HepG2 (cell line): Measurements from ENCODE around the gene POU2F1. TPM values are rescaled to one million over a fixed set of nuclear protein-coding genes. Genes with fewer than 3 reads are reported as not detected.

Experiments
- ATAC-seq: fragments of 200-7000 bp; cut with Tn5 transposase; 3 replicates; pipeline ENCODE4 v1.9.1; 2020; ENCODE audit warnings: mild to moderate bottlenecking, moderate library complexity
- BruUV-seq: library from RNA; stranded (reverse); fragments of 400-500 nt; replicated peaks from 2 replicates; lab custom pipeline; 2021; lab: Mats Ljungman, UMichigan
- CTCF ChIA-PET: fragments of 300-600 bp; formaldehyde crosslinking; extraction: SDS; loops from one replicate; lab custom pipeline; 2021; ENCODE audit warnings: low total read pairs, inconsistent platforms, low intra/inter-chr PET ratio; lab: Yijun Ruan, JAX
- POLR2A ChIA-PET: fragments of 350-600 bp; sonication (Branson Sonifier 250); formaldehyde crosslinking; loops from one replicate; lab custom pipeline; 2020; ENCODE audit warnings: antibody characterized with exemption, inconsistent platforms; lab: Yijun Ruan, JAX
- DNase-seq: peaks from one replicate; pipeline ENCODE4 v3.0.0-alpha.2; 2015; ENCODE audit warnings: low spot score
- FAIRE-seq: peaks from 3 replicates; lab custom pipeline; 2011; peaks lifted over from hg19 to GRCh38; lab: Jason Lieb, UNC
- H2AFZ ChIP-seq: one replicate; pipeline ENCODE4 v1.6.1; 2011; ENCODE audit warnings: low read length, inconsistent platforms
- H3K27ac ChIP-seq: fragments of 300-600 bp; 3 replicates; pipeline ENCODE4 v1.8.0; 2011; ENCODE audit warnings: mixed run types, mild to moderate bottlenecking, mixed read lengths, low read length, inconsistent platforms; ENCODE audit not compliant: insufficient read depth; ENCODE audit errors: extremely low read length
- H3K27me3 ChIP-seq, 2 experiments: fragments of 200-600 bp in 1 of 2; 2 replicates in 1 of 2; 3 replicates in 1 of 2; pipeline versions ENCODE4 v1.6.0 to v1.8.0; 2011; ENCODE audit warnings: low read length in 2 of 2, mild to moderate bottlenecking in 2 of 2, moderate library complexity in 2 of 2, inconsistent platforms in 1 of 2; ENCODE audit not compliant: insufficient read depth in 2 of 2, control insufficient read depth in 1 of 2
- H3K36me3 ChIP-seq, 2 experiments: fragments of 200-600 bp in 1 of 2; replicated peaks in 1 of 2; 2 replicates in 1 of 2; 3 replicates in 1 of 2; pipeline versions ENCODE4 v1.5.1 to v1.8.0; 2011; ENCODE audit warnings: low read length in 2 of 2, inconsistent platforms in 1 of 2; ENCODE audit not compliant: insufficient read depth in 2 of 2, control insufficient read depth in 1 of 2
- H3K4me1 ChIP-seq: 2 replicates; pipeline ENCODE4 v1.5.1; 2012; ENCODE audit warnings: low read length, inconsistent platforms; ENCODE audit not compliant: insufficient read depth
- H3K4me2 ChIP-seq: 2 replicates; pipeline ENCODE4 v1.6.0; 2011; ENCODE audit warnings: low read depth, low read length, inconsistent platforms
- H3K4me3 ChIP-seq, 3 experiments: fragments of 200-600 bp in 1 of 3; sonication (generic), shearing (Covaris generic) in 1 of 3; replicated peaks in 1 of 3; 2 replicates each; pipeline ENCODE4 v1.5.1; 2011 to 2016; ENCODE audit warnings: low read length in 3 of 3, inconsistent platforms in 2 of 3, low read depth in 2 of 3, mild to moderate bottlenecking in 2 of 3, control low read depth in 1 of 3, mixed read lengths in 1 of 3; ENCODE audit not compliant: insufficient read depth in 1 of 3
- H3K79me2 ChIP-seq: one replicate; pipeline ENCODE4 v1.6.1; 2011; ENCODE audit warnings: low read length, inconsistent platforms; ENCODE audit not compliant: insufficient read depth
- H3K9ac ChIP-seq: 2 replicates; pipeline ENCODE4 v1.6.0; 2011; ENCODE audit warnings: mild to moderate bottlenecking, low read depth, low read length, inconsistent platforms; ENCODE audit not compliant: insufficient read depth
- H3K9me3 ChIP-seq: 2 replicates; pipeline ENCODE4 v1.5.1; 2012; ENCODE audit warnings: mild to moderate bottlenecking, low read length
- H4K20me1 ChIP-seq: 2 replicates; pipeline ENCODE4 v1.6.0; 2011; ENCODE audit warnings: inconsistent platforms, mild to moderate bottlenecking, low read length, moderate library complexity; ENCODE audit not compliant: insufficient read depth
- HOXA9 ChIP-seq: sonication (generic); formaldehyde crosslinking; IDR thresholded peaks from 2 replicates; pipeline ENCODE4 v1.8.1; 2022; ENCODE audit warnings: missing genetic modification reagents, mild to moderate bottlenecking, moderate library complexity, borderline replicate concordance
- MAFF ChIP-seq: IDR thresholded peaks from 2 replicates; pipeline ENCODE4 v1.6.1; 2011; ENCODE audit warnings: low read depth, low read length, improper control_type of control experiment
- PHF21A ChIP-seq: sonication (generic); formaldehyde crosslinking; IDR thresholded peaks from 2 replicates; pipeline ENCODE4 v1.5.0; 2020; ENCODE audit warnings: mild to moderate bottlenecking, missing genetic modification reagents
- SRF ChIP-seq: IDR thresholded peaks from 2 replicates; pipeline ENCODE4 v1.6.1; 2011; ENCODE audit warnings: mild to moderate bottlenecking, low read depth, low read length, moderate library complexity
- ZNF253 ChIP-seq: sonication (generic); formaldehyde crosslinking; IDR thresholded peaks from 2 replicates; pipeline ENCODE4 v1.8.0; 2022; ENCODE audit warnings: mild to moderate bottlenecking, missing genetic modification reagents, borderline replicate concordance
- ZNF510 ChIP-seq: sonication (generic); formaldehyde crosslinking; IDR thresholded peaks from 2 replicates; pipeline ENCODE4 v1.4.0; 2020; ENCODE audit warnings: low read depth, mild to moderate bottlenecking, missing genetic modification reagents
- ZZZ3 ChIP-seq: sonication (generic); formaldehyde crosslinking; IDR thresholded peaks from 2 replicates; pipeline ENCODE4 v1.4.0; 2020; ENCODE audit warnings: missing genetic modification reagents, mild to moderate bottlenecking, borderline replicate concordance
- WGBS: methylation state at CpG from one replicate; pipeline ENCODE4 v1.1.6; 2017; ENCODE audit warnings: low lambda C conversion rate; 5-methylcytosine and 5-hydroxymethylcytosine counted together
- in situ Hi-C: cut with HindIII; loops from 2 replicates; pipeline ENCODE4 v1.10.0; 2017; ENCODE audit warnings: low pct_unique_long_range_greater_than_20kb; ENCODE audit not compliant: extremely low pct_ligation_motif_present
- intact Hi-C: fragments of 100-400 bp; cut with micrococcal nuclease; formaldehyde crosslinking; loops from one replicate; pipeline ENCODE4 v1.10.0; 2022; ENCODE audit not compliant: unreplicated experiment
- polyA plus RNA-seq, 8 experiments: library from polyadenylated mRNA; depleted of rRNA in 3 of 8; stranded (reverse) in 7 of 8; unstranded in 1 of 8; fragments of >200 nt; fragmentation: Illumina TruSeq in 4 of 8; extraction: Trizol in 4 of 8; gene quantifications; 2 replicates each; pipeline versions ENCODE4 v1.2.1 to v1.2.3, GENCODE V29; 2011 to 2016; ENCODE audit warnings: low read depth in 4 of 8, missing spikeins in 1 of 8, mixed read lengths in 1 of 8; ENCODE audit not compliant: insufficient read depth in 1 of 8
- total RNA-seq, 5 experiments: library from RNA; depleted of rRNA; stranded (reverse); fragments of >200 nt; fragmentation: Illumina TruSeq; extraction: Trizol; gene quantifications; 2 replicates each; pipeline ENCODE4 v1.2.3, GENCODE V29; 2016; ENCODE audit warnings: low read depth in 1 of 5
- TF ChIP-seq, protein P1 (sequence below): sonication (generic); formaldehyde crosslinking; IDR thresholded peaks from 2 replicates; pipeline ENCODE4 v1.4.0; 2020; ENCODE audit warnings: missing genetic modification reagents
- TF ChIP-seq, protein P2 (sequence below): sonication (generic); formaldehyde crosslinking; IDR thresholded peaks from 2 replicates; pipeline ENCODE4 v1.4.0; 2020; ENCODE audit warnings: mild to moderate bottlenecking, missing genetic modification reagents
- TF ChIP-seq, protein P3 (sequence below): sonication (generic); formaldehyde crosslinking; IDR thresholded peaks from 2 replicates; pipeline ENCODE4 v1.4.0; 2020; ENCODE audit warnings: missing genetic modification reagents

Gene POU2F1
- total and polyA plus RNA-seq, 2 of the 13 experiments (the other 11 are each of a cell fraction or from before 2014, with no cell fraction given): 10.2 to 13.0 TPM

DNA sequence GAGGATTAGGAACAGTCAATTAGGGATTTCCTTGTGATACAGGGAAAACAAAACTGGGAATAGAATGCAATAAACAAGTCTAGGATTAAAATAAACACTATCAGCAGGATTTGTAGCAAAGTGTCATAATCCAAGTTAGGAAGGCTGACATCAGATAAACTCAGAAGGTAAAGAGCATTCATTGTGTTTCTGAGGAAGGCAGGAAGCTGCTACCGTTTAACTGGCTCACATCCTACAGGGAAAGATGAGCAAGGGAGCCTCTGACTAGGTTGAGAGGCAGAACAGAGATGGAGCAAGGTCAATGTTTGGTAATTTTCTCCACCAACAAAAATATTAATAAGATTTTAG is 124.7 kb downstream of the POU2F1 start:
- 28% methylated on average over 1 of the region's 1 CpG for WGBS
- POLR2A ChIA-PET: no interaction called here

More for the DNA sequence above, 124.7 kb downstream of the POU2F1 start:
- TF ChIP-seq HOXA9 (CRISPR knock-in tag) (no peak), ZNF510 (CRISPR knock-in tag) (no peak), SRF (no peak), MAFF (no peak), PHF21A (CRISPR knock-in tag) (no peak), ZZZ3 (CRISPR knock-in tag) (no peak), ZNF253 (CRISPR knock-in tag) (no peak)
- TF ChIP-seq, protein P1, sequence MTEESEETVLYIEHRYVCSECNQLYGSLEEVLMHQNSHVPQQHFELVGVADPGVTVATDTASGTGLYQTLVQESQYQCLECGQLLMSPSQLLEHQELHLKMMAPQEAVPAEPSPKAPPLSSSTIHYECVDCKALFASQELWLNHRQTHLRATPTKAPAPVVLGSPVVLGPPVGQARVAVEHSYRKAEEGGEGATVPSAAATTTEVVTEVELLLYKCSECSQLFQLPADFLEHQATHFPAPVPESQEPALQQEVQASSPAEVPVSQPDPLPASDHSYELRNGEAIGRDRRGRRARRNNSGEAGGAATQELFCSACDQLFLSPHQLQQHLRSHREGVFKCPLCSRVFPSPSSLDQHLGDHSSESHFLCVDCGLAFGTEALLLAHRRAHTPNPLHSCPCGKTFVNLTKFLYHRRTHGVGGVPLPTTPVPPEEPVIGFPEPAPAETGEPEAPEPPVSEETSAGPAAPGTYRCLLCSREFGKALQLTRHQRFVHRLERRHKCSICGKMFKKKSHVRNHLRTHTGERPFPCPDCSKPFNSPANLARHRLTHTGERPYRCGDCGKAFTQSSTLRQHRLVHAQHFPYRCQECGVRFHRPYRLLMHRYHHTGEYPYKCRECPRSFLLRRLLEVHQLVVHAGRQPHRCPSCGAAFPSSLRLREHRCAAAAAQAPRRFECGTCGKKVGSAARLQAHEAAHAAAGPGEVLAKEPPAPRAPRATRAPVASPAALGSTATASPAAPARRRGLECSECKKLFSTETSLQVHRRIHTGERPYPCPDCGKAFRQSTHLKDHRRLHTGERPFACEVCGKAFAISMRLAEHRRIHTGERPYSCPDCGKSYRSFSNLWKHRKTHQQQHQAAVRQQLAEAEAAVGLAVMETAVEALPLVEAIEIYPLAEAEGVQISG (CRISPR knock-in tag): no peak
- TF ChIP-seq, protein P2, sequence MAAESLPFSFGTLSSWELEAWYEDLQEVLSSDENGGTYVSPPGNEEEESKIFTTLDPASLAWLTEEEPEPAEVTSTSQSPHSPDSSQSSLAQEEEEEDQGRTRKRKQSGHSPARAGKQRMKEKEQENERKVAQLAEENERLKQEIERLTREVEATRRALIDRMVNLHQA: no peak
- TF ChIP-seq, protein P3, sequence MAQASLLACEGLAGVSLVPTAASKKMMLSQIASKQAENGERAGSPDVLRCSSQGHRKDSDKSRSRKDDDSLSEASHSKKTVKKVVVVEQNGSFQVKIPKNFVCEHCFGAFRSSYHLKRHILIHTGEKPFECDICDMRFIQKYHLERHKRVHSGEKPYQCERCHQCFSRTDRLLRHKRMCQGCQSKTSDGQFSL: no peak
- no peak for ATAC-seq
- Histone ChIP-seq H3K27me3 (no peaks in the 10 kb centered on the region), H3K36me3 (no peaks in the 10 kb centered on the region), H4K20me1 (no peaks in the 10 kb centered on the region), H2AFZ (no peak overlapping the region), H3K9me3 (no peaks in the 10 kb centered on the region), H3K79me2 (peaks cover 1% of the 10 kb centered on the region), H3K4me3 (no peak overlapping the region), H3K27ac (no peak overlapping the region), H3K9ac (no peak overlapping the region), H3K4me2 (no peak overlapping the region), H3K4me1 (0 out of 2 replicates have a peak, but pooled peaks cover 8% of the 10 kb centered on the region)
- FAIRE-seq: no peak
- in situ Hi-C loops (no loop called here), intact Hi-C loops (no loop called here)
- no TSS peak for BruUV-seq
- CTCF ChIA-PET: no interaction called here
- DNase-seq: no peak
